Activated naive CD4-positive, alpha-beta T cell treated with anti-CD3 and anti-CD28 coated beads for 36 hours (primary cell): ENCODE measurements around the gene DDOST. TPM values are rescaled to one million over a fixed set of nuclear protein-coding genes. Genes with fewer than 3 reads are reported as not detected.

Experiments
- total RNA-seq, 2 experiments: library from RNA; stranded (reverse); gene quantifications; one replicate each; pipeline ENCODE4 v1.2.3, GENCODE V29; 2021

The DDOST gene
- total RNA-seq, 2 experiments from 2014 or later, result 167 to 169 TPM

Other genes with a start within 250 kb of the DDOST start
- gene CAMK2N1, start 175.2 kb downstream of the DDOST start, total RNA-seq, result under 1 TPM; 0.57 to 0.69 TPM
- 10 to 100 TPM; 10.9 to 12.1 TPM for gene MUL1, start 153.2 kb downstream of the DDOST start, total RNA-seq
- gene FAM43B, start 108.8 kb downstream of the DDOST start, total RNA-seq, result not detected
- gene CDA, start 72.3 kb downstream of the DDOST start, total RNA-seq, result not detected
- gene PINK1, start 27.9 kb downstream of the DDOST start, total RNA-seq, result 1 to 10 TPM; 1.4 to 1.5 TPM
- gene KIF17, start 56.6 kb upstream of the DDOST start, total RNA-seq, result not detected
- under 1 TPM; 0.15 to 0.29 TPM for gene SH2D5, start 71.3 kb upstream of the DDOST start, total RNA-seq
- gene HP1BP3, start 125.9 kb upstream of the DDOST start, total RNA-seq, result 100 to 1,000 TPM; 226 to 240 TPM